ENCODE results near the gene MPEG1.

Gene MPEG1

DNA sequence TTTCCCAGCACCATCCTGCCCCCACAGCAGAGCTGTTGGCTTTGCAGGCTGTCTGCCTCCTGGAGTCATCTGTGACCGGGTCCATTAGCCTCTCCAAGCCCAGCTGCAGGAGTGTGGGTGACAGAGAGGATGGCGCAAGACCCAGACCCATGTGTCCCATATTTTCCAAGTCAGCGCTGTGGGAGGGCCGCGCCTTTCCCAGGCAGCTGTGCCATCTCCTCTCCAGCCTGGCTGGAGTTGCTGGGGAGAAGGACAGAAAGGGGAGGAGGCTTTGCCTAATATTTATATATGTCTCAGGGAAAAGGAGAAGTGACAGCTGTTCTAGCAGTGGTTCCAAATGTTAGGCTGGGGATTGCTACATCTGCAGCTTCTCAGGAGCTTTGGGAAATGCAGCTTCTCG lies 25.1 kb downstream of the MPEG1 start:
- DNase-seq: peak; percentile 68 to 73

DNA sequence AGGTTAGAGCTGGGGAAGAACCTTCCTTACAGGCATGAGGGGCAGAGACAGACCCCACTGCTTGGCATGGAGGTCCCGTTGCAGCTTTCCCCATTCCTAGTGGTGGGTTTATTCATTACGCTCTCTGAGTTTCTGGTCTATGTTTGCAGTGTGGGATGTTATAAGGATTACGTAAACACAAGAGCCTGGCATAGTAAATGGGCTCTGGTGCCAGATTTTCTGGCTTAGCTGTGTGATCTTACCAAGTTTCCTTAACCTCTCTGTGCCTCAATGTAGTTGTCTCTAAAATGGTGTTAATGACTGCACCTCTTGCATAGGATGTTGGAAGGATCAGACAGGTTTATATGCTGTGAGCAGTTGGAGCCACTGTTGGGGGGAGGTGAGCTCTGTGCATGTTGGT lies 25.7 kb downstream of the MPEG1 start:
- DNase-seq: no peak

DNA sequence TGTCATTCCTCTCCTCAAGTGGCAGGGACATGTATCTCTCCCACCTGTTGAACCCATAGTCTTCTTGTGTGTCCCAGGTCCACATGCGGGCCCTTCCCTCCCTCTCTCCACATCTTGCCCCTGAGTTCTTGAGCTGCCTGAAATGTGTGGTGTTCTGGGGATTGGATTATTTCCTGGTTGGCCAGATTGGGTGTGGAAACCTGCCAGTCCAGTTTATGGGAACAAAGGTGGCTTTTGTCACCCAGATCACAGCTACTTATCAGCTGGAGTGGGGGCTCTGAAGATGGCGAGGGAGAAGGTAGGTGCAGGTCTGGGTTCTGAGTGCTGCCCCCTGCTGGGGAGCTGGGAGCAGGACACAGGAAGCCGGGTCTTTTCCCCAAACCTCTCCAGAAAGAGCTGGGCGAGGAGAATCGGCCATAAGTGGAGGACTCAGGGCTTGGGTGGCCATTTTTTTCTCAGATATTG lies 26.6 kb downstream of the MPEG1 start:
- DNase-seq: peak in 1 of 2 donors; percentile 19

DNA sequence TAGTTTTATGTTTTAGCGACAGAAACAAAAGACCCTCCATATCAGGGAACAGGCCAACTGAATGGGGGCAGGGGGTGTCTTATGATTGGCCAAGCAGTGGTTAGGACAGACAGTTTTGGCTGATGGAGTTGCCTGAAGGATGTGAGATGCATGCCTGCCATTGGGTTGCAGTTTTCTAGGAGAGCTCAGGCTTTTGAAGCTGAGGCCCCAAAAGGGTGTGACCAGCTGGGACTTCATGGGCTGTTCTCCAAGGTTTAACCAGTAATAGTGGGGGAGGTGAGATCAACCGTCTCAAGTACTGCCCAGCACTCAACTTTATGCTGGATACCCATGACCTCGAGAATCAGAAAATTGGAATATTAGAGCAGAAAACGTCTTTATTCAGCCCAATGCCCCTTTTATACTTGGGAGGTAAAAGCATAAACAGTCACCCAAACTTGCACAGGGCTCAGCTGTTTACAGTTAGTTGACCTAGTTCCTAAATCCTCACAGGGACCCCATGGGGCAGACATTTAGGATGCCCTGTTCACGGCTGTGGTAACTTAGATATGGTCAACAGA lies 27.3 kb downstream of the MPEG1 start:
- no peak for DNase-seq

DNA sequence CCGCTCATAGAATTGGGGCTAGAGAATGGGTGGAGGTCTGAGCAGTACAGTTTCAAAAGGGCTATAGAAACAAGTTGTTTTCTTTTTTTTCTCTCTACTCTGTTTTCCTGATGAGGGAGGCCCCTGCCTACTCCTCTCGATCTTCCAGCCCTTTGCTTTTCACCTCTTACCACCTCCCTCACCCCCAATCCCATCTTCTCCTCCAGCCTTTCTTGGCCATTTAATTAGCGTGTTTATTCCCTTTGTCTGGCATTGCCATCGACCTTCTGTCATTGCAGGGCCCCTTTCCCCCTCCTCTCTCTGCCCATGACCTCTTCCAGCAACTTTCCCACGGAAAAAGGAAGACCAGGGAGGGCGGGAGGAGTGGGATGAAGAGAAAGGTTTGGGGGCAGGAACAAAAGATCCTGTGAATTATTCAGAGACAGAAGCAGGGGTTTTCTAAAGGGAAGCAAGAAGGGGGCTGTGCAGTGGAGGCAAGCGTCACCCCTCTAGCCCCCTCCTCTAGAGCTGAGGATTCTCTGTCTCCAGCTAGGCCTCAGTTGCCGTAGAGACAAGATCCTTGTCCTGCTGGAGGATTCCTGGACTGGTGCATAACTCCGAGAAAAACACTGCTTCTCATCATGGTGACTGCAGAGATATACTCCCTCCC lies 27.9 kb downstream of the MPEG1 start:
- DNase-seq: no peak

DNA sequence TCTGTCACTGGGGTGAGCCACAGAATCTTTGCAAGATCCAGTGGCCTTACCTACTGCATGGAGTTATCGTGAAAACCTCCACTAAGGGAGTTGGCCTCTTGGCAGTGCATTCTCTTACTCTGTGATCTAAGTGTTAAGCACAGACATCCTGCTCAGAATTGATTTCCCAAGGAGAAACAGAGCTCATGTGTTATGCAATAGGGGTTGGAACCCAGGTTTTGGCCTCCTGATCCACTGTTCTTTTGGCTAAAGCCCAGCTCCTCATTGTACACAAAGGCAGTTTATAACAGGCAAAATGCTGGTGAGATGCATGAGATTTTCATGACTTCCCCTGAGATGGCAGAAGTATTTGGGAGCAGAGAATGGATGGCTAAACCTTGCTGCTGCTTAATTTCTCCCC lies 29.0 kb downstream of the MPEG1 start:
- no peak for DNase-seq

DNA sequence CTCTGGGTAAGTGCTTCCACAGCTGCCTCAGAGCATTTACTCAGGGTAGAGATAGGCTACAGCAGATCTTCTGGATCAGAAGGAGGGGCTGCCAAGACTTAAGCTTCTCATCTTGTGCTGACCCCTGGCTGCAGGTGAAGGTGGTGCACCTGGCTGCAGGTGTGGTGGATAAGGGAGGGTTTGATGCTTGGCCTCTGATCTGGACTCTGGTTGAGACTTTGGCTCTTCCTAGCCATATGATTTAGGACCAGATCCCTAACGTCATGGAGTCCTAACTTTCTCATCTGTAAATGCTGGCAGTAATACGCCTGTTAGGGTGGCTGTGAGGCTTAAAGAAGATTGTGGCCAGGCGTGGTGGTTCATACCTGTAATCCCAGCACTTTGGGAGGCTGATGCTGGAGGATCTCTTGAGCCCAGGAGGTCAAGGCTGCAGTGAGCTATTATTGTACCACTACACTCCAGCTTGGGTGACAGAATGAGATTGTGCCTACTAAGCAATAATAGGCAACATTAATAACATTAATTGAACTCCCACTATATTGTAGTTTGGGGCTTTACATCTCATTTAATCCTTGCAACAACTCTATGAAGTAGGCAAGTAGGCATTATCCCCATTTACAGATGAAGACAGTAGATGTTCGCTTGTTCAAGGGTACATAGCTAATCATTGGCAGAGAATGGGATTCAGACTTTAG lies 30.1 kb downstream of the MPEG1 start:
- DNase-seq: no peak

DNA sequence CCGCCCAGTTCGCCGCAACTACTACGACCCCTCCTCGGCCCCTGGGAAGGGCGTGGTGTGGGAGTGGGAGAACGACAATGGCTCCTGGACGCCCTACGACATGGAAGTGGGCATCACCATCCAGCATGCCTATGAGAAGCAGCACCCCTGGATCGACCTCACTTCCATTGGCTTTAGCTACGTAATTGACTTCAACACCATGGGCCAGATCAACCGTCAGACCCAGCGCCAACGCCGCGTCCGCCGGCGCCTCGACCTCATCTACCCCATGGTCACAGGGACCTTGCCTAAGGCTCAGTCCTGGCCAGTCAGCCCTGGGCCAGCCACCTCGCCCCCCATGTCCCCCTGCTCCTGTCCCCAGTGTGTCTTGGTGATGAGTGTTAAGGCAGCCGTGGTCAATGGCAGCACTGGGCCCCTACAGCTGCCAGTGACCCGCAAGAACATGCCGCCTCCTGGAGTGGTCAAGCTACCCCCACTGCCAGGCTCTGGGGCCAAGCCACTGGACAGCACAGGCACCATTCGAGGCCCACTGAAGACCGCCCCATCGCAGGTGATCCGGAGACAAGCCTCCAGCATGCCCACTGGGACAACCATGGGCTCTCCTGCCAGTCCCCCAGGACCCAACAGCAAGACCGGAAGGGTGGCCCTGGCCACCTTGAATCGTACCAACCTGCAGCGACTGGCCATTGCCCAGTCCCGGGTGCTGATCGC lies 30.8 kb downstream of the MPEG1 start:
- DNase-seq: no peak

DNA sequence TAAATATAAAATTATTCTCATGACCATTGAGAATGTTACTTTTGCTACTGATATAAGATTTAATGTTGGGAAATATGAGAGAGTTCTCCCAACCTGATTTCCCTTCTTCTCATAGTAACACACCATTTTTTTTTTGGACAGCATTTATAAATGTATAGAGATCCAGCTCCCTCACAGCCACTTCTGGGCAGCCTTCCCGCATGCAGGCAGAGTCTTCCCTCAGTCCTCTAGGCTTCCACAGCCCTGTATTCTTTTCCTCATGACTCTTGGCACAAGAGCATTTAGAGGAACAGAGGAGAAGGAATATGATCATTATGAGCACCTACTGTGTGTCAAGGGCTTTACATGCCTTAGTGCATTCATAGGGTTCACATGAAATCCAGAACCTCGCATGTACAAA lies 31.8 kb downstream of the MPEG1 start:
- DNase-seq: no peak

DNA sequence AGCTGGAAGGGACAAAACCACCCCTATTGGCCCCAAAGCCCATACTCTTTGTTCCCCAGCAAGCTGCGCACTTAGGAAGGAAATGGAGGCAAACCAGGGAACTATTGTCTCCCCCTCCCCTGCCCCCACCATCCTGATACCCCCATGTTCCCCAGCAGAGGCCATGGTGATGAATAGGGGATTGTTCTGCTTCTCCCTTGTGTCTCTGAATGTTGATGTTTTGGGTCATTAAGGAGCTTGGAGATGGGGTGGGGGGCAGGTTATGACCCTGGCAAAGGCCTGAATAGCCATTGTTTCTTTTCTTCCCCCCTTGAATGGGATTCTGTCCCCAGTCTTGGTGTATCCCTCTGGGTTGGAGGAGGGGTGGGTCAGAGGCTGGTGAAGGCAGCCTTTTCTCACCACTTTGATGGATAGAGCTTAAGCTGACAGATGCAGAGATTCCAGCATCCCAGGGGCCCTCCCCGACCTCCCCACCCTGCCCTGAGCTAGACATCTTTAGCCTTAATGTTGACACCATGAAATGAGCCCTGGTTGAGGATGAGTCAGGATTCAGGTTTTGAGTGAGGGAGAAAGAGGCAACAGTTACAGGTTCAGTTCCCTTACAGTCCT lies 32.5 kb downstream of the MPEG1 start:
- no peak for DNase-seq

DNA sequence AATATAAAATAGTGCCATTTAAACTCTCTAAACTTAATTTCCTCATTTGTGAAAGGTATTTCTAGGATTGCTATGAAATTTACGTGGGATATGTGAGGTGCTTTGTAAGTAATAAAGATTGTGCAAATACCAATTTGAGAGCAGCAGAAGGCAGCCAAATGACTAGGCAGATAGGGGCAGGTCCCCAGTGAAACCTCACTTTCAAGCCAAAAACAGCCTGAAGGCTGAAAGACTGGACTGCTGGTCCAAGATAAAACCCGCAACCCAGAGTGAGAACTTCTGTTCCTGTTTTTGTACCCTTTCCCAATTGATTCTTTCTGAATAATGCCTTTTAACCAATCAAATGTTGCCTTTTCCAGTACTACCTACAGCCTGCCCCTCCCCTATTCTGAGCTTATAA lies 33.6 kb downstream of the MPEG1 start:
- DNase-seq: no peak

DNA sequence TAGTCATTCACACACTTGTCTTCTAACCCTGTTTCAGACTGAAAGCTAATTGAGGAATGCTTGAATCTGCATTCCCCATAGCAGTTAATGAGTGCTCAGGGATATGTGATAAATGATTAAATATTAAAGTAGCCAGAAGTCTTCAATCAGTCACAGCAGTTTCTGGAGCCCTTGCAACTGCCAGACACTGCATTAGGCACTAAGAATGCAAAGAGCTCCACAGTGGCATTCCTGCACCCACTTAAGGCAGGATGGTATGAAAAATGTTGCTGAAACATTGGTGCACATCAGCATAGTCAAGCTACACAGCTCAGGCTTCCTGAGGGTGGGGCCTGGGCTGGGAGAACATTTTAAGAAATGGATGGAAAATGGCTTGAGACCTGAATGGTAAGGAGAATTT lies 34.3 kb downstream of the MPEG1 start:
- DNase-seq: no peak

DNA sequence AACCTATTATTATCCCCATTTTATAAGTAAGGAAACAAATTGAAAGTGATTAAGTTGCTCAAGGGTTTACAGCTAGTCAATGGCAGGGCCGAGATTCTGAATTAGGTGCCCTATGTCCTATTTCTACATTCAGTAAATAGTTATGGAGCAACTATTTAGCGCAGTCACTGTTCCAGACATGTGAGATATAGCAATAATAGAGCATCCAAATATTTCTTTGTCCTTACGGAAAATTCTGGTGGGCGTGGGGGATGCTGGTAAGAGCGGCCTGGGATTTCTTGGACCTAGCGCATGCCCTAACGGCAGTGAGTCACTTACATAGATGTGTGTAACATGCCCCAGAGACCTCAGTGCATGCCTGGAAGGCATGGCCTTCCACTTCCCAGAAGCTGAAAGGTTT lies 36.4 kb downstream of the MPEG1 start:
- no peak for DNase-seq

DNA sequence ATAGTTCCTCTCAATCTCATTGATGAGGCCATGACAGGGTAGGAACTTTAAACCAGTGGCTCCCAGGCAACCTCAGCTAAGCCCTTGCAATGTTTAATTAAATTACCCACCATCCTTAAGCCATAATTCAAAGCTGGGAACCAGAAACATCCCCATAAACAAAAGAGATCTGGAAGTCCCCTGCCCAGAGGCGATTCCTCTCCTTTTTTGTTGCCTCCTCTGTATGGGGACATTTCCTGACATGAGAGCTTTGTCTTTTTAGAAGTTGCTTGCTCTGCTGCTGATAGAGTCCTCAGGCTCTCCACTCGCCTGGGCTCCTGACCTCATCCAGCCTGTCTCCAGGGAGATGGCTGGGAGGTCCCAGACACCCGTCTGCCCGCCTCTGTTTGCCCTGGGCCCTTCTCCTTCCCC lies 37.6 kb downstream of the MPEG1 start:
- no peak for DNase-seq

DNA sequence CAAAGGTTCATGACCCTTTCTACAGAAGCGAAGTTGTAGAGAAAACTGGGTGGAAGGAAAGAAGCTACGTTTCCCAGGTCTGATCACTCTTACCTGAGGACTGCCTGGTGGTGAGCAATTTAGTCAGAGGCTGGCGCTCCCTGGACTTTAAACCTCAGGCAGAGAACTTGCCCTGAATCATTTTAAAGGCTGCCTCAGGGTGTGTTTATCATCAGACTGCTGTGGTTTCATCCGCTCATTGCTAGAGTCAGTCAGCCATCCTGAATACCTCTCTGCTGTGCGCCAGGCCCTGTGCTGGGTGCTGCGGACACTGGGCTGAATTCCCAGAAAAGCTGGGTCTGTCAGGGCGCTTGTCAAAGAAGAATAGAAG lies 38.1 kb downstream of the MPEG1 start:
- DNase-seq: no peak

DNA sequence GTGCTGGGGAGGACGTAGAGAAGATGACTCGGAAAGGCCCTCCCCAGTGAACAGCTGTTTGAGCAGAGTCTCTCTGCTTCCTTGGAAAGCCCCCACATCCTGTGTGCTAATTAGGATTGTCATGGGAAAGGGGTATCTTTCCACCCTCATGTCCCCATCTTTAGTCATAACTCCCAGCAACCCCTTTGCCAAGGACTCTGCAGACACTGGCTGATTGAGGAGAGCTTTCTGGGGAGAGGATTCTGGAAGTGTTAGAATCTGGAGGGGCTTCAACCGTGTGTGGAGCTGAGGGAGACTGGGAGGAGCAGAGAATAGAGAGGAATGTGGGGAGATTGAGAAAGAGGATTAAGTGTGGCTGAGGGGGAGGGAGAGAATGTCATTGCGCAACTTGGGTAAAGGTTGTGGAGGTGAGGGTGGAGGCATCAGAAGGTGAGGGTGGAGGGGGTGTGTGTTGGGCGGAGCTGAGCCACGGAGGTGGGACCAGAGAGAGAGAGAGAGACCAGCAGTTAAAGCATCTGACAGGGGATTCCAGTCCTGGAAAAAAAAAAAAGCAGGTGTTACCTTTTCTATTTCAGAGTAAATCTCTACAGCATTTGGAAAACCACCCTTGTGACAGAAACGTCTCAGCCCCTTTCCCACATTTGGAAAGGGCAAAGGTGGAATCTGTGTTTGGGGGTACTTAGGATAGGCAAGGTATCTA lies 38.6 kb downstream of the MPEG1 start:
- peak in 1 of 2 donors; percentile 22 for DNase-seq

DNA sequence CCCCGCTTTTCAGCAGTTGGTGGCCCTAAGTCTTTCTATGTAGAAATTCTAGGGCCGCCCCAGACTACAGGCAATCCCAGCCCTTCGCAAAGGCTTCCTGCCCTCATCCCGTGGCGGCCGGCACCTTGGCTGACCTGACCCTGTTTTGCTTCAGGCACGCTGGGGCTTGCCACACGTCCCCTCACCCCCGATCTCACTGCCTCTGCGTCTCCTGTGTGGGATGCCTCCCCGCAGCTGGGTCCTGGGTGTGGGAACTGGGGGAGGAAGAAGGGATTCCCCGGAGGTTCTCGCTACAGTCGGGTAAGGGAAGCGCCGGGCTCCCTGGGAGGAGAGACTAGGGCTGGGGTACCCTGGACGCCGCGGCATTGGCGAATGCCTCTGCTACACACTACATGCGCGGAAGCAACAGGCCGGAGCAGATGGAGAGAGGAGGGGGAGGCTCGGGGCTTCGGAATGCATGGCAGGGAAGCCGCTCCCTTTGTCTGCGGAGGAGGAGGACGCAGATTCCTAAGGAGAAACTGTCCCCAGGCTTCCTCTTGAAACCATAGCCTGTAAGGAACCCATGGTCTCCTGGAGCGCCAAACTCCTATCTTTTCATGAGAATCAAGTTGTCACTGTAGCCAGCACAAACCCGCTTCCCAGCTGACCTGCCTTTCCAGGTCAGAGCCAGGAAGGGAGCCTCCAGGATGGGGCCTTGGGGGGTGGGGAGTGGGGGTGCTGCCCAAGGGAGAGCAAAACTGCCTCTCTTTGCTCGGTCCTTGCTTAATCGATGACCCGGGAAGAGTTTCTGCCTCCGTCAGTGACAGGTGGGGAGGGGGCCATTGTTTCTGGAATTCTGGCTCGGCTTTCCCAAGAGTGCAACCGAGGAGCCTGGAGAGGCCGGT lies 39.4 kb downstream of the MPEG1 start:
- DNase-seq: peak; percentile 47 to 60

DNA sequence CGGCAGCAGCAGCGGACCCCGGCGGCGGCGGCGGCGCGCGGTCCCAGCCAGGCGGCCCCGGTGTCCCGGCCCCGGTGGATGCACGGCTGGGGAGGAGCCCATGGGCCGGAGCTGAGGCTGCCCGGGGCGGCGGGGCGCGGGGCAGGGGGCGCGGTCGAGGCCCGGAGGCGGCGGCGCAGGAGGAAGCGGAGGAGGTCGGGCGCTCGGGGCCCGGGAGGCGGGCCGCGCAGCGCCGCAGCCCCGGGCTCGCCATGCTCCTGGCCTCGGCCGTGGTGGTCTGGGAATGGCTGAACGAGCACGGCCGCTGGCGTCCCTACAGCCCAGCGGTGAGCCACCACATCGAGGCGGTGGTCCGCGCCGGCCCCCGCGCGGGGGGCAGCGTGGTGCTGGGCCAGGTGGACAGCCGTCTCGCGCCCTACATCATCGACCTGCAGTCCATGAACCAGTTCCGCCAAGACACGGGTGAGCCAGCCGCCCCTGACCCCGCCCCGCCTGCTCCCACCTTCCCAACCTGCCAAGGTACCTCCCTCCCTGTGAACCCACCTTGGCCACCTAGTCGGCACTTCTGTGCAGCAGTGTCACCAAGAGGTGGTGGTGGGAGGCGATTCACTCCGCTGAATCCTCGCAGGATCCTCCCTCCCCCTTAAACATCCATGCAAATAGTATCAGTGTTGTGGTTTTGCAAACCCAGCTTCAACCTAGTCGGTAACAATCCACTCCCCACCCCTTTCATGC lies 40.2 kb downstream of the MPEG1 start:
- peak in 1 of 2 donors; percentile 42 for DNase-seq

DNA sequence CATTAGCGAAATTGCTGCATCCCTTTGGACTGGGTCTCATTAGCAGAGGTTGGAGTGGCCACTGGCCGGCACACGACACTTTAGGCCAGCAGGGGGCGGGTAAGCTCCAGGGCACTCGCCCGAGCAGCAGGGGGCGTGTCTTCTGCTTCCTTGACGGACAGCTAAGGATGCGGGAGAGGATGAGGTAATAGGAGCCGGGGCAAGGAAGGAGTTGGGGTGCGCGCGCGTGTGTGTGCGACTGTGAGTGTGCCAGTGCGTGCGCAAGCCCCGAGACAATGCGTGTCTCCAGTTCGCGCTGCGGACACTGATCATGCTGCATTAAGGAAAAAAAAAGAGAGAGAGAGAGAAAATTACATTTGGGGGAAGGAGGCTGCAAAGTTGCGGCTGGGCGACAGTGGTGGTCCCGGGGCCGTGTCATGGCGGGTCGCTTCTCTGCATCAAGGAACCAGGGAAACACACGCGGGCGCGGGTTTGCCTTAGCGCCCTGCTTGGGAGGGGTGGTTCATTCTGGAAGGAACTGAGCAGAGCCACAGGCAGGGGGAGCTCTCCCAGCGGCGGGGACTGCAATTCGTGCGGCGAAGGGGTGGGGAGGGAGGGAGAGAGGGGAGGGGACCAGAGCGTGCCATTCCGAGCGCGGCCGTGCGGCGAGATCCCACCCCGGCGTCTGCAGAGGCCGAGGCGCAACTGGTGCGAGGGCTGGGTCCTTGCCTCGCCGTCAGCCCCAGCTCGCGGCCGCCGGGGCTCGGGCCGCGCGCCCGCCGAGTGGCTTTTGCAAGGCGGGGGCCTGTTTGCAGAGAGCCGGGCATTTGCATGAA lies 41.0 kb downstream of the MPEG1 start, which contains the start of gene DTX4:
DTX4 (plus strand) TSS at position 625 of the 815 bp plus-strand sequence. CDS start 464 bp downstream, outside the sequence.
- DNase-seq: peak; percentile 89 to 92

DNA sequence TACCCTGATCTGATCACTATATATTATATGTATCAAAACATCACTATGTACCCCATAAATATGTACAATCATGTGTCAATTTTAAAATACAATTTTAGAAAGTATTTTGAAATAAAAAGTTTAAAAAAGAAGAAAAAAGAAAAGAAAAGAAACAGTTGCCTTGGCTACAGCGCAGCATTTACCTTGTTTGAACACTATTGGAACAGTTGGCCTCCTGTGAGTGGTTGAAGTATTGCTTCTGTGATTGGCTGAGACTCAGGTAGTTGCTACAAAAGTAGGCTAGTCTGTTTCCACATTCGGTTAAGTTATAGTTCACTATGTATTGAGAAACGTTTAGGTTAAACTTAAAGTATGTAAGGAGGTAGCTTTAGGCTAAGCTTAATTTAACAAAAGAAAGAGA lies 48.7 kb downstream of the MPEG1 start:
- no peak for DNase-seq

All from inflammatory macrophage (primary cell).